HEK293T (cell line): Measurements from ENCODE around the gene SPOUT1.

Experiments used
- ARNT ChIP-seq: fragments of 450-650 bp; IDR thresholded peaks from 2 replicates; pipeline ENCODE4 v1.6.1; 2017; ENCODE audit warnings: mild to moderate bottlenecking
- BHLHE40 ChIP-seq: fragments of 450-650 bp; IDR thresholded peaks from 2 replicates; pipeline ENCODE4 v1.6.1; 2016; ENCODE audit warnings: mild to moderate bottlenecking, moderate library complexity, borderline replicate concordance
- ELF4 ChIP-seq: fragments of 450-650 bp; IDR thresholded peaks from 2 replicates; pipeline ENCODE4 v1.6.1; 2017; ENCODE audit warnings: antibody characterized with exemption
- FOXK2 ChIP-seq: fragments of 450-650 bp; IDR thresholded peaks from 2 replicates; pipeline ENCODE4 v1.6.1; 2016; ENCODE audit warnings: mild to moderate bottlenecking
- FOXM1 ChIP-seq: fragments of 450-650 bp; IDR thresholded peaks from 2 replicates; pipeline ENCODE4 v1.6.1; 2017; ENCODE audit warnings: mild to moderate bottlenecking, borderline replicate concordance
- HDGF ChIP-seq: fragments of 450-650 bp; IDR thresholded peaks from 2 replicates; pipeline ENCODE4 v1.6.1; 2017; ENCODE audit warnings: antibody characterized with exemption, borderline replicate concordance
- L3MBTL2 ChIP-seq: fragments of 450-650 bp; conservative IDR thresholded peaks from 2 replicates; pipeline ENCODE4 v1.6.1; 2016; ENCODE audit warnings: mild to moderate bottlenecking
- SP1 ChIP-seq: fragments of 450-650 bp; IDR thresholded peaks from 2 replicates; pipeline ENCODE4 v1.6.1; 2017
- SUZ12 ChIP-seq: fragments of 450-650 bp; IDR thresholded peaks from 2 replicates; pipeline ENCODE4 v1.6.1; 2016; ENCODE audit warnings: mild to moderate bottlenecking
- TARDBP ChIP-seq: fragments of 450-650 bp; IDR thresholded peaks from 2 replicates; pipeline ENCODE4 v1.6.1; 2016
- ZNF384 ChIP-seq: fragments of 450-650 bp; IDR thresholded peaks from 2 replicates; pipeline ENCODE4 v1.6.1; 2016

- TF ChIP-seq BHLHE40 (no peak), TARDBP (no peak), FOXK2 (no peak), ELF4 (no peak), FOXM1 (no peak), SP1 (no peak), SUZ12 (no peak), HDGF (no peak), L3MBTL2 (no peak), ARNT (no peak), ZNF384 (no peak)
Measured at GRCh38 chr9:128785427-128785826, 44.2 kb downstream of the SPOUT1 start.
